Activated T-cell treated with anti-CD3 and anti-CD28 coated beads, Interleukin-2, amount 50 U/mL, for 72 hours (primary cell): ENCODE data around the gene IFNAR1. TPM values are rescaled to one million over a fixed set of nuclear protein-coding genes. Genes with fewer than 3 reads are reported as not detected.

Source experiments
- ATAC-seq, 2 donors: fragments of 150-1000 bp; cut with Tn5 transposase; replicated peaks in 1 of 2; 2 replicates each; pipeline ENCODE4 v1.10.0; 2021; ENCODE audit warnings: moderate library complexity in 2 of 2, mild to moderate bottlenecking in 1 of 2
- DNase-seq, 2 donors: peaks; one replicate each; pipeline ENCODE4 v3.0.0; 2021 to 2022; ENCODE audit warnings: mixed read lengths in 1 of 2
- H3K27ac Mint-ChIP-seq: one replicate; pipeline ENCODE4 v1.8.0; 2022; ENCODE audit warnings: mild to moderate bottlenecking, moderate library complexity, mixed read lengths
- H3K27me3 Mint-ChIP-seq: one replicate; pipeline ENCODE4 v1.8.0; 2022; ENCODE audit warnings: low read depth, mixed read lengths
- H3K36me3 Mint-ChIP-seq, 2 donors: one replicate each; pipeline ENCODE4 v1.8.0; 2022; ENCODE audit warnings: mixed read lengths in 2 of 2, mild to moderate bottlenecking in 1 of 2; ENCODE audit not compliant: insufficient read depth in 2 of 2
- H3K4me1 Mint-ChIP-seq: one replicate; pipeline ENCODE4 v1.8.0; 2022; ENCODE audit warnings: low read depth, mixed read lengths
- H3K4me3 Mint-ChIP-seq, 2 donors: one replicate each; pipeline ENCODE4 v1.8.0; 2022; ENCODE audit warnings: mild to moderate bottlenecking in 2 of 2, mixed read lengths in 2 of 2, moderate library complexity in 2 of 2
- H3K9me3 Mint-ChIP-seq, 2 donors: one replicate each; pipeline ENCODE4 v1.8.0; 2022; ENCODE audit warnings: mixed read lengths in 2 of 2
- total RNA-seq, 2 donors: library from RNA; stranded (reverse); gene quantifications; one replicate each; pipeline ENCODE4 v1.2.3, GENCODE V29; 2022

IFNAR1 gene
- total RNA-seq, 2 donors from 2014 or later = 28.2 to 29.1 TPM

DNA sequence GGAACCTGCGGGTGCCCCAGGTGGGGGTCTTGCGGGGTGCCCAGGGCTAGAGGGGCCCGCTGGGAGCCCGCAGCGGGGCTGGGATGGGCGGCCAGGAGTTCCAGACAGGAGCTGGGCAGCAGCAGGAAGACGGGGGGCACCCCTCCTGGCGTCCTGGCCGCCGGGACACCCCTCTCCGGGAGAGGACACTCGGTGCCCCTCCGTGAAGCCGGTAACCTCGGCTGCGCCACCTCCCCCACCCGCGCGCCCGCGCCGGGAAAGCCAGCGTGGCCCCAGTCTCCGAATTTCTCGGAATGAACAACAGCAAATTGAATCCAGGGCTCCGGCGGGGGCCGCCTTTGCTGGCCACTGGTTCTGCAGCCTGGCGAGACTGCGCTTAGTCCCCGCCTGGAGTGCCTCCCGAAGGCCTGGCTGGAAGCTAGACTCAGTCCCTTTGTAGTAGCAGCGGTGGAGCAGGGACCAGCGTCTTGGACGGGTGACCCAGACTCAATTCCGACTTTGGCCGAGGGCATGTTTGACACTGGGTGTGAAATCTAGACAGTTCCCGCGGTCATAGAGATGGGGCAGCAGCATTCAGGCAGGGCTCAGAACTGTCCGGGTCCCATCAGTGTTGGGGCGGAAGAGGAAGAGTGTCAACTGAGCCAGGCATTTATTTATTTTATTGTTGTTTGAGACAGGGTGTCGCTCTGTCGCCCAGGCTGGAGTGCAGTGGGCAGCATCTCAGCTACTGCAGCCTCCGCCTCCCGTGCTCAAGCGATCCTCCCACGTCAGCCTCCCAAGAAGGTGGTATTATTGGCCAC is 79.2 kb downstream of the IFNAR1 start:
- peak overlapping the region; percentile 96 to 98 for H3K4me3 Mint-ChIP-seq
- peaks cover 6% of the 10 kb centered on the region for H3K27me3 Mint-ChIP-seq
- peak overlapping the region; percentile 88 for H3K27ac Mint-ChIP-seq
- peaks cover 0 to 1% of the 10 kb centered on the region in 2 donors for H3K9me3 Mint-ChIP-seq
- peaks cover 50% of the 10 kb centered on the region for H3K4me1 Mint-ChIP-seq
- H3K36me3 Mint-ChIP-seq = peaks cover 5 to 7% of the 10 kb centered on the region in 2 donors
- ATAC-seq = peak; percentile 39 to 43
- peak; percentile 40 to 52 for DNase-seq

DNA sequence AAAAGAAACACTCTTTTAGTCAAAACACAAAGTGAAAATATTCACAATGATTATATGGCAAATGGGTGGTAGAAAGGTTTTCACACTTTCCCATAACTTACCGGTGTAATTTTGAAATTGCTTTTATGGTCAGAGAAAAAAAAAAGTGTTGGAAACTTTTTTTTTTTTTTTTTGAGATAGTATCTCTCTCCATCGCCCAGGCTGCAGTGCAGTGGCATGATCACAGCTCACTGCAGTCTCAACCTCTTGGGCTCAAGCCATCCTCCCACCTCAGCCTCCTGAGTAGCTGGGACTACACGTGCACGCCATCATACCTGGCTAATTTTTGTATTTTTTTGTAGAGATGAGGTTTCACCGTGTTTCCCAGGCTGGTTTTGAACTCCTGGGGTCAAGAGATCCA is 81.7 kb downstream of the IFNAR1 start:
- Mint-ChIP-seq H3K4me1 (peaks cover 67% of the 10 kb centered on the region), H3K27me3 (no peaks in the 10 kb centered on the region), H3K9me3 (no peaks in the 10 kb centered on the region), H3K36me3 (peaks cover 5 to 9% of the 10 kb centered on the region in 2 donors), H3K27ac (peak overlapping the region; percentile 57), H3K4me3 (peak overlapping the region; percentile 96 to 98)
- DNase-seq (peak in 1 of 2 donors; percentile 41), ATAC-seq (peak; percentile 28 to 52)

Other genes starting within 250 kb of the IFNAR1 start
- gene IFNAR2, start 95.0 kb upstream of the IFNAR1 start, total RNA-seq = 10 to 100 TPM; 30.5 to 30.7 TPM
- 10 to 100 TPM; 36.4 to 44.0 TPM for gene IL10RB, start 58.6 kb upstream of the IFNAR1 start, total RNA-seq
- gene IFNGR2, start 78.4 kb downstream of the IFNAR1 start, total RNA-seq = 10 to 100 TPM; 25.2 to 34.6 TPM
- gene TMEM50B, start 155.0 kb downstream of the IFNAR1 start, total RNA-seq = 10 to 100 TPM; 18.1 to 27.2 TPM
- gene DNAJC28, start 166.7 kb downstream of the IFNAR1 start, total RNA-seq = under 1 TPM; 0.55 to 1.00 TPM
- 100 to 1,000 TPM; 164 to 184 TPM for gene GART, start 217.1 kb downstream of the IFNAR1 start, total RNA-seq
- 100 to 1,000 TPM; 271 to 282 TPM for gene SON, start 218.1 kb downstream of the IFNAR1 start, total RNA-seq